ENCODE results near the gene ECHDC1.
"Not testable (repeated sequence)": the region's sequence is repeated elsewhere in the genome, so short reads cannot be mapped to it uniquely, and the experiment has no call there.

Gene ECHDC1

DNA sequence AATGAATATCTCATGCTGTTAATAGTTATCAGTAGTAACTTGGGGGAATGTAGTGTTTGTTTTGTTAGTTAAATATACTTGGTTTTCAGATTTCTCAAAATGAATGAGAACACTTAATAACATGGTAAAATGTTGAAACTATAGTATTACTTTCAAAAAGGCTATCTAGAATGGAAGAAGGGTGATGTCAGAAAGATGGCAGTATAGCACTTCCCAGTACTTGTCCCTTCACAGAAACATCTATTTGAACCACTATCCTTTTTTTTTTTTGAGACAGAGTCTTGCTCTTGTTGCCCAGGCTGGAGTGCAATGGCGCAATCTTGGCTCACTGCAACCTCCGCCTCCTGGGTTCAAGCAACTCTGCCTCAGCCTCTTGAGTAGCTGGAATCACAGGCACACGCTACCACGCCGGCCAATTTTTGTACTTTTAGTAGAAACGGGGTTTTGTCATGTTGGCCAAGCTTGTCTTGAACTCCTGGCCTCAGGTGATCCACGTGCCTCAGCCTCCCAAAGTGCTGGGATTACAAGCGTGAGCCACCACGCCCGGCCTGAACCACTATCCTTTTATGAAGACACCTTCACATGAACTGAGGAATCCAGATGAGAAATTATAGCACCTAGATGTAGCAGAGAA lies 4.7 kb upstream of the ECHDC1 start:
- peaks cover 12% of the 10 kb centered on the region for H3K36me3 Mint-ChIP-seq
- peaks cover 13% of the 10 kb centered on the region for H3K9me3 Mint-ChIP-seq
- peaks cover 9% of the 10 kb centered on the region for H3K4me1 Mint-ChIP-seq

DNA sequence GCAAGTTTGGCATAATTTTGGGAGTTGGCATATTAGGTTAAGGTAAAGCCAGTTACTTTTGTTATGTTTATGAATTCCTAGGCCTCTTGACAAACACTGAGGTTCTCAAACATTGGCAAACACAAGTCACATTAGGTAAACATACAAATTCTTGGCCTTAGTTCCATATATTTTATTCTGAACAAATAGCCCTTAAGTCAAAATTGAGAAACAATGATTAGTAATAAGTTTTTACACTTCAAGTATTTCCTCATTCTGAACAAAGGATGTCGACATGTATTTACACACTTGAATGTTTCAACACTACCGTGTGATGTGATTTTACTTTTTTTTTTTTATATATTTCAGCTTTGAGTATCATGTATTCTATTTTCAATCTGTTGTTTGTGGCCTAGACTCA lies 3.8 kb upstream of the ECHDC1 start:
- H3K27ac Mint-ChIP-seq, result no peak overlapping the region
- H3K4me1 Mint-ChIP-seq, result peaks cover 9% of the 10 kb centered on the region
- H3K27me3 Mint-ChIP-seq, result no peaks in the 10 kb centered on the region
- peaks cover 13% of the 10 kb centered on the region for H3K9me3 Mint-ChIP-seq
- no peak overlapping the region for H3K4me3 Mint-ChIP-seq
- H3K36me3 Mint-ChIP-seq, result peaks cover 12% of the 10 kb centered on the region

More for the DNA sequence above, 4.7 kb upstream of the ECHDC1 start:
- Mint-ChIP-seq H3K27me3 (no peaks in the 10 kb centered on the region), H3K27ac (no peak overlapping the region), H3K4me3 (no peak overlapping the region)

DNA sequence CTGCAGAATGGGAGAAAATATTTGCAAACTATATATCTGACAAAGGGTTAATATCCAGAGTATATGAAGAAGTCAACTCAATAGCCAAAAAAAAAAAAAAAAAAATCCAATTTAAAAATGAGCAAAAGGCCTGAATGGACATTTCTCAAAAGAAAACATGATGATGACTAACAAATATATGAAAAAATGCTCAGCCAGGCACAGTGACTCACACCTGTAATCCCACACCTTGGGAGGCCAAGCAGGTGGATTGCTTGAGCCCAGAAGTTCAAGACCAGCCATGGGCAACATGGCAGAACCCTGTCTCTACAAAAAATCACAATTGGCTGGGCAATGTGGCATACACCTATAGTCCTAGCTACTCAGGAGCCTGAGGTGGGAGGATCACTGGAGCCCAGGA lies 2.1 kb upstream of the ECHDC1 start:
- H3K9me3 Mint-ChIP-seq, result peaks cover 8% of the 10 kb centered on the region
- H3K4me1 Mint-ChIP-seq, result peaks cover 9% of the 10 kb centered on the region
- H3K27me3 Mint-ChIP-seq, result no peaks in the 10 kb centered on the region
- peak overlapping the region; percentile 34 for H3K4me3 Mint-ChIP-seq
- no peak overlapping the region for H3K27ac Mint-ChIP-seq
- H3K36me3 Mint-ChIP-seq, result peaks cover 14% of the 10 kb centered on the region

DNA sequence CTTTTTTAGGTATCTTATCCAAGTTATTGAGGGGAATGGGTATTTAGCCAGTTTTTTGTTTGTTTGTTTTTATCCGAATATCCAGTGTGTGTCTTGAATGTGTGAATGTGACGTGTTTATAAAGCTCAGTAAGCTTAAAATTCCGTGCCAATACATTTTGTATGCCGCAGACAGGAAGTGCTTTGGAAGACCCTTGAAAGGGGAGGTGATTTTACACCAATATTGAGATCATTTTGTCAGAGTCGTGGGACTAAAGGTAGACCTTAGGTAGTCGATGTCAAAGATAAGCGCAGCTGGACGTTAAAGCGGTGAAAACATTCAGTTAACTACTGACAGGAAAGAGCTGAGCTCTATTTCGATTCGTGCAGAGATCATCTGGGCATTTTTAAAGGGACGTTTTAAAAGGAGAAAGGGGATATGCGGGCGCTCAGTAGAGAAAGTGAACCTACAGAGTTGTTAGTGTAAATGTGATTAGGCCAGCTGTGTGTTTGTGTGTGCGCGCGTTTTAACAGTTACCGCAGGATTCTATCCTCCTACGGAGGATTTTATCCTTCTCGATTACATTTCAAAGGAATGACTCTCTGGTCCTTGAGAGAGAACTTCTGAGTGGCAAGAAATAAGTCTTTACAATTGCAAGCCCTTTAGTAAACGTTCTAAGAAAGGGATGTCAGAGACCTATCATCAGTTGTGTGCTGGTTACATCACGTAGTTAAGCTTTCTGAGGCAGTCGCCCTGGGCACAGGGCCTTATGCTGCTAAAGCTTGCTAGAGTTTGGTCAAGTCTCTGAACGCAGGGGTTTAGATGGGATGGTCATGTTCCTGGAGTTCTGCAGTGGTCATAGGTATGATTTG lies 625 bp upstream of the ECHDC1 start:
- Mint-ChIP-seq H3K27me3 (no peaks in the 10 kb centered on the region), H3K4me1 (peaks cover 11% of the 10 kb centered on the region), H3K4me3 (no peak overlapping the region), H3K36me3 (peaks cover 6% of the 10 kb centered on the region), H3K9me3 (no peaks in the 10 kb centered on the region), H3K27ac (no peak overlapping the region)

DNA sequence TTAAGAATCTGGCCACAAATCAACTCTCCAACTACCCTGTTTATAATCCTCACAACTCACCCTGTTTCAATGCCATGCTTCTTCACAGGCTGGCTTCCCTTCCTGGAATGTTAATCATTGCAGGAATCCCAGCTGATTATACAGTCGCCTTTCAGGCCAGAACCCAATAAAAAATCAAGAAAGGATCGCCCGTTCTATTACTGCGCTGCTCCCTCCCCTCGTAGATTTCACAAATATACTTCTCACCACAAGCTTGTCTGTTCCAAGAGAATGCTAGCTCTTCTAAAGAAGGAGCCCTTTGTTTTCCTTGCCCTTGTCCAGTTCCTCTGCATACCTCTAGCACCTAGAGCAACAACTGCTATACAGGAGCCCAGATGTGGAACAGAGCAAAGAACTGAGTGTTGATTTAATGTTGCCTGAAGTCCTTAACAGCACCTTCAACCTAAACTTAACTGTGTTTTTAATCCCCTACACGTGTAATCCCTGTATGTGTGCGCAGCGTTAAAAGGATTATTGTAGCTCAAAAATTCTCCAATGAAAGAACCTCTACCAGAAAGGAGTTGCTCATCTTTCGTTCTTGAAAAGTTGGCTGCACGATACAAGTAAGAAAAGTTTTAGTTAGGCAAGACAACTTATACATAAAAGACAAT lies 988 bp downstream of the ECHDC1 start:
- peaks cover 2% of the 10 kb centered on the region for H3K36me3 Mint-ChIP-seq
- no peaks in the 10 kb centered on the region for H3K9me3 Mint-ChIP-seq

DNA sequence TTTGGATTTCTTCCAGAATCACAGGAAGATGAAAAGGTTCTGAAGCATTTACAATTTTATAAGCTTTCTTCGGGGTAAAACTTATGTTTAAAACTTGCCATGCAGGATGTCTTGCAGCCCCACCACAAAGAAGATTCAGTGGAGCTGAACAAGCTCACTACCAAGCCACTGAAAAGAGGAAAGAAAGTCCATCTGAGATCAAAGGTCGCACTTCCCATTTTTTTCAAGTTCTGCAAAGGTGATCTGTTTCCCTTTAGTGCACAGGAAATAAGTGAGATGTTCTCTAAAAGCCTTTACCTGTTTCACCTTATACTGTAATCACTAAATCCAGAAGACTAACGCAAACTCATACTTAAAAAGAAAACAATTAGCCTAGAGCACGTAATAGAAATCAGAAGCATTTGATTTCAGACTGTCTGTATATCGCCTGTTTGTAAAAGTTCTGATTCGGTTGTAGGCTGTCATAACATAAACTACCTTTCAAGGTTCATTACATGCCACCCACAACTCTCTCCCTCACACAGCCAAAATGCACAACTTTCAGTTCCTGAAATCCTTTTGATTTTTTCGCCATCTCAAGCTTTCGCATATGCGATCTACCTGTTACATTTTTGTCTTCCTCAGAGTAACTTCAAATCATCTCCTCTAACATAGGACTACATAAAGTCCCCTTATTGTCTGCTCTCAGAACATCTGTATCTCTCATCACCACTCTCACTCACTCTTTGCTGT lies 1.8 kb downstream of the ECHDC1 start:
- Mint-ChIP-seq H3K27me3 (no peaks in the 10 kb centered on the region), H3K27ac (no peak overlapping the region), H3K9me3 (no peaks in the 10 kb centered on the region), H3K36me3 (peaks cover 5% of the 10 kb centered on the region), H3K4me1 (peaks cover 32% of the 10 kb centered on the region), H3K4me3 (no peak overlapping the region)

More for the DNA sequence above, 988 bp downstream of the ECHDC1 start:
- H3K4me1 Mint-ChIP-seq, result peaks cover 27% of the 10 kb centered on the region
- H3K4me3 Mint-ChIP-seq, result no peak overlapping the region
- no peak overlapping the region for H3K27ac Mint-ChIP-seq
- H3K27me3 Mint-ChIP-seq, result no peaks in the 10 kb centered on the region

DNA sequence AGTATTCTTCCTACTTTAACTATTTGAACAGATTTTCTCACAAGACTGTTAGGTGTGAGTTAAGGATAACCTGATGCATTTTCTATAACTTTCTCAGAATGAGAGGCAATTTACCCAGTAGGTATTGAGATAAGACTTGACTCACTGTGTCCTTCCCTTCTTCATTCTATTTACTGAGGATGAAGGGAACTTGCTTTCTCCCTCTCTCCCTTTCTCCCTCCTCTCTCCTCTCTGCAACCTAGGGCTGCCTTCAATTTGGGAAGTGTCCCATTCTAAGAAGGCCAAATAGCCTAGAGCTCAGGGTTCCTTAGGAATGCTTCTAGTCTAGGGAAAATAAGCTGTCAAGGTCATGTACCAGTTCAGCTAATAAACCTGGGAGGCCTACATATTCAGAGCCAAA lies 3.2 kb downstream of the ECHDC1 start:
- Mint-ChIP-seq H3K27ac (no peak overlapping the region), H3K4me3 (no peak overlapping the region), H3K27me3 (no peaks in the 10 kb centered on the region), H3K36me3 (peaks cover 5% of the 10 kb centered on the region), H3K9me3 (no peaks in the 10 kb centered on the region), H3K4me1 (peaks cover 42% of the 10 kb centered on the region)

DNA sequence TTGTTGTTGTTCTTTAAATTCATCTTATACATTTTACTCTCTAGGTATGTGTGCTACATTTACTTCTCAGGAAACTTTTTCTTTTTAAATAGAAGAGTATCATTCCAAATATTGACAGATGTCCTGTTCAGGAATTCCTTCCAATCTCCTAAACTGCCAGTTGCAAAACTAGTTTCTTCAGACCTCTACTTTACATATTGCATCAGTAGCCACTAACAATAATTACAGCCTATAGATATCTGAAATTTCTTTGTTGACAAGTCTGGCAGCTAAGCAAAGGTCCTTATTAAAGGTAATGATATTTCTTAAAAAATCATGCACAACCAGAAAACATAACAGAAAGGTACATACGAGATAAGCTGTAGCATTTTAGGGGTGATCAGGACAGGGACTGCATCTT lies 4.5 kb downstream of the ECHDC1 start:
- Mint-ChIP-seq H3K27ac (no peak overlapping the region), H3K36me3 (peaks cover 7% of the 10 kb centered on the region), H3K27me3 (no peaks in the 10 kb centered on the region), H3K4me3 (no peak overlapping the region), H3K4me1 (peaks cover 53% of the 10 kb centered on the region), H3K9me3 (no peaks in the 10 kb centered on the region)

DNA sequence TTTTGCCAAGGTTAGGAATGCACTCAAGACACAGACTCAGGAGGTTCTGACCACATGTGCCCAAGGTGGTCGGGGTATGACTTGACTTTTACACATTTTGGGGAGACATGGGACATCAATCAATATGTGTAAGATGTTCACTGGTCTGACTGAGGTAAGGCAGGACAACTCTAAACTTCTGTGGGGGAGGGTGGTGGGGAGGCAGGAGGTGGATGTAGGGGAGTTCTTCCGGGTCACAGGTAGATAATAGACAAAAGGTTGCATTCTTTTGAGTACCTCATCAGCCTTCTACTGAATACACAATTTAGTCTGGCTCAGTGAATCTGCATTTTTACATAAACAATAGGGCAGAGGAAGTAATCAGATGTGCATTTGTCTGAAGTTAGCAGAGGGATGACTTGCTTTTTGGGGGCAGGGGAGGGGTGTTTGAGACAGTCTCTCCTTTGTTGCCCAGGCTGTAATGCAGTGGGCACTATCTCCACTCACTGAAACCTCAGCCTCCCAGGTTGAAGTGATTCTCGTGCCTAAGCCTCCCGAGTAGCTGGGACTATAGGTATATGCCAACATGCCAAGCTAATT lies 10.9 kb downstream of the ECHDC1 start:
- peaks cover 45% of the 10 kb centered on the region for H3K4me1 Mint-ChIP-seq

DNA sequence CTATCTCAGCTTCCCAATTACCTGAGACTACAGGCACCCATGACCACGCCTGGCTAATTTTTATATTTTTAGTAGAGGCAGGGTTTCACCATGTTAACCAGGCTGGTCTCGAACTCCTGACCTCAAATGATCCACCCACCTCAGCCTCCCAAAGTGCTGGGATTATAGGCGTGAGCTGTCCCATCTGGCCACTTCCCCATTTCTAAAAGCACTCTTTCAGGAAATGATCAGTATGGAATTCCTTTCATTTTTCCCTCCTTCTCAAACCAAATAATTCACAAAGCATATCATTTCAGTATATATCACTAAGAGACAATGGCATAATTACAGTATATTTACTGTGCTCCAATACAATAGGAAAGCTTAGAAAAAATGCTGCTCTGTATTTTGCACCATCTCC lies 12.2 kb downstream of the ECHDC1 start:
- H3K4me3 Mint-ChIP-seq, H3K27ac Mint-ChIP-seq, H3K27me3 Mint-ChIP-seq, H3K9me3 Mint-ChIP-seq: not testable (repeated sequence)
- peaks cover 12% of the 10 kb centered on the region for H3K36me3 Mint-ChIP-seq
- H3K4me1 Mint-ChIP-seq, result peaks cover 36% of the 10 kb centered on the region

More for the DNA sequence above, 10.9 kb downstream of the ECHDC1 start:
- H3K36me3 Mint-ChIP-seq, result peaks cover 11% of the 10 kb centered on the region
- H3K27ac Mint-ChIP-seq, result no peak overlapping the region
- H3K27me3 Mint-ChIP-seq, result no peaks in the 10 kb centered on the region
- no peaks in the 10 kb centered on the region for H3K9me3 Mint-ChIP-seq
- no peak overlapping the region for H3K4me3 Mint-ChIP-seq

DNA sequence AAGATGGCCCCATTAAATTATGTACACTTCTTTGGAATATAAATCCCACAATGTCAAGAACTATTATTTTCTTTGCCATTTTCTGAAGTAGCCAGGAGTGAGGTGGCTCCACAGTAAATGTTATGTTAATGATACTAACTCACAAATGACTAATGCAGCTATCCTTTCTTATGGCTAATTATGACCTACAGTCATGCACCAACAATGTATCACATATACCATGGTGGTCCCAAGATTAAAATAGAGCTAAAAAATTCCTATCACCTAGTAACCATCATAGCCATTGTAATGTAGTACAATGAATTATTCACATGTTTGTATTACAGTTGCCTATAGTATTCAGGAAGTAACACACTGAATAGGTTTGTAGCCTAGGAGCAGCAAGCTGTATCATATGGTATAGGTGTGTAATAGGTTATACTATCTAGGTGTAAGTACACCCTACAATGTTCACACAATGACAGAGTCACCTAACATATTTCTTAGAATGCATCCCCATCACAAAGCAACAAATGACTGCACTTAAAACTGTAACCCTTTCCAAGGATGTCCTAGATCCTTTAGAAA lies 15.3 kb downstream of the ECHDC1 start:
- Mint-ChIP-seq H3K4me3 (no peak overlapping the region), H3K27me3 (no peaks in the 10 kb centered on the region), H3K9me3 (no peaks in the 10 kb centered on the region), H3K36me3 (peaks cover 21% of the 10 kb centered on the region), H3K27ac (no peak overlapping the region), H3K4me1 (peaks cover 12% of the 10 kb centered on the region)

DNA sequence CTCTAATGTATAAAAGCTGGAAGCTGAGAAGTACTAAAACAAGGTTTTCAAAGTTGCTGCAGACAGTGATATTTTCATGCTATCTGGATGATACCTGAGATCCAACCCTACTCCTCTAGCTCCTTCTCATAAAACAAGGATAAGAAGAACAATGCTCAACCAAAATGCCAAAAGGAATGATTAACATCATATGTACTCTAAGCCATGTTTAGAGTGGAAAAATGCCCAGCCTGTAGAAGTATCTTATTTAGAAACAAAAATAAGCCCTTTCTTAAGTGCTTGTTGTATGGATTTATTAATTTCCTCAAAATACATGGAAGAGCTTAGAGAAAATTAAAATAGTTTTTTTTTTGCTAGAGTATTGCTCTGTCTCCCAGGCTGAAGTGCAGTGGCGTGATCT lies 23.7 kb downstream of the ECHDC1 start:
- Mint-ChIP-seq H3K27ac (peak overlapping the region; percentile 24), H3K4me1 (peaks cover 42% of the 10 kb centered on the region), H3K36me3 (peaks cover 16% of the 10 kb centered on the region), H3K9me3 (no peaks in the 10 kb centered on the region), H3K27me3 (no peaks in the 10 kb centered on the region), H3K4me3 (no peak overlapping the region)

DNA sequence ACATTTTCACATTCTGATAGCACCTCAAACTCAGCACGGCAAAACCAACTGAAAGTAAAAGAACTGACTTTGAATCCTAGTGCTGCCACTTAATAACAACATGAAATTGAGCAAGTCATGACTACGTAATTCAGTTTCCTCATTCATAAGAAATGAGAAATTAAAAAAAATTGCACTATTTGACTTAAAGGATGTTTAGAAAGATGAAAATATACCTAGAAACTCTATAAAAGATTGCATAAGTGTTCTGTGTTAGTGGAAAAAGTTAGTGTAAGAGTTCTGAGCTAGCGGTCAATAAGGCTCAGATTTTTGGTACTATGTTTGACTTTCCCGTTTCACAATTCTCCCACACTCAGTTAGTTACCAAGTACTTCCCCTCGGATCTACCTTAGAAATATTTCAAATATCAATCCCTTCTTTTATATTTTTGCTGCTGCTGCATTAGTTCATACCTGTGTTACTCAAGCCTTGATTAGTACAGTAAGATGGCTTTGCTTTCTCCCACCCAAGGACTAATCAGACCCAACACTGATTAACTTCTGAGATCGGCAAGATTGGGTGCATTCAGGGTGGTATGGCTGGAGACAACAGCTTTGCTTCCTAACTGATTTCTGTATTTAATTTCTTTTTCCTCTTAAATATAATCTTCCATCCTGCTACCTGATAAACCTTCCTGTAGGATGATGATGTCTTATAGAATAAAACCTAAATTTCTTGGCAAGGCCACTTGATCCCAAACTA lies 25.9 kb downstream of the ECHDC1 start:
- Mint-ChIP-seq H3K9me3 (no peaks in the 10 kb centered on the region), H3K36me3 (peaks cover 17% of the 10 kb centered on the region), H3K4me3 (no peak overlapping the region), H3K4me1 (peaks cover 40% of the 10 kb centered on the region), H3K27me3 (no peaks in the 10 kb centered on the region), H3K27ac (no peak overlapping the region)

DNA sequence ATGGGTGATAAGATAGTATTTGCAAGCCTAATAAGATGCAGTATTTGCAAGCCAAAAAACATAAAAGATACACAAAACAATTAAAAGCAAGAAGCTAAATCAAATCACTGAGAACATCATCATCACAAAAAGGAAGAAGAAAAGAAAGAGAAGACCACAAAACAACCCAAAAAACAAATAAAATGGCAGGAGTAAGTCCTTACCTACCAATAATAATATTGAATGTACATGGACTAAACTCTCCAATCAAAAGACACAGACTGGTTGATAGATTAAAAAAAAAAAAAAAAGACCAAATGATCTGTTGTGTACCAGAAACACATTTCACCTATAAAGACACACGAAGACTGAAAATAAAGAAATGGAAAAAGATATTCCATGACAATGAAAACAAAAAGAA lies 37.7 kb downstream of the ECHDC1 start:
- Mint-ChIP-seq H3K4me1 (peaks cover 75% of the 10 kb centered on the region), H3K27me3 (no peaks in the 10 kb centered on the region), H3K36me3 (peaks cover 41% of the 10 kb centered on the region), H3K9me3 (no peaks in the 10 kb centered on the region), H3K27ac (no peak overlapping the region), H3K4me3 (no peak overlapping the region)
